ENCODE measurements around the gene MUC6.

Gene MUC6

GRCh38 chr11:1001617-1002405 is 34.7 kb downstream of the MUC6 start:
- no peak for DNase-seq

DNA sequence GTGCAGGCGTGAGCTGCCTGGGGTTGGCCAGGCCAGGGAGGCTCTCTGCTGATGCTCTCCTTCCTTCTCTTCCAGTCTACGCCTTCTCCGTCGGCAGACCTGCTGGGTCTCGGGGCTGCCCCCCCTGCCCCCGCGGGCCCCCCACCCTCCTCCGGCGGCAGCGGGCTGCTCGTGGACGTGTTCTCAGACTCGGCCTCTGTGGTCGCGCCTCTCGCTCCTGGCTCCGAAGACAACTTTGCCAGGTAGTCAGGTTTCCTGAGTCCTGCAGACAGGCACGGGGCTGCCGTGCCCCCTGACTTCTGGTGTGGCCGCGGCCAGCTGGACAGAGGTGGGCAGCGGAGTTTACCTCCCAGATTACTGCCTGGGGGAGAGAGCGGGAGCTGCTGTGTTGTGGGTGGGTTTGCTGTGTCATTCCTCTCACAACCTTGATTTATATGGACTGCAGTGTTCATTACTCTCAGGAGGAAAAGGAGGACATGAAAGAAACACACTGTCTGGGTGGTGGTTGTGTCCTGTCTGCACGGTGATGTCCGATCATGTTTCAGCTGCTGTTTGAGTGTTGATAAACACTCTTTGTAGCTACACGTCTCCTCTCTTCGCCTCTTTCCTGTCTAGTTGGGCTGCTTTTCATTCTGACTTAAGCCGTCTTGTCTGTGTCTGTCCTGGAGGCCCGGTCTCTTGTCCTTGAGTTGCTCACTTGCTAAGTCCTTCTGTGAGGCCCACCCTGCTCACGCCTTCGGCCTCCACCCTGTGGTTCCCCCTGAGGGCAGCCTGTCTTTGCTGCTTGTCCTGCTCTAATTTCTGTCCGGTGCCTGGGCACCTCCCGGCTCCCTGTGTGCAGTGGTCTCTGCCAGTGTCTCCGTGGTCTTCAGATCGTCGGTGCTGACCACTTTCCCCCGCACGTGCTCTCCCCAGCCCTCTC is 35.9 kb downstream of the MUC6 start:
- DNase-seq = no peak

DNA sequence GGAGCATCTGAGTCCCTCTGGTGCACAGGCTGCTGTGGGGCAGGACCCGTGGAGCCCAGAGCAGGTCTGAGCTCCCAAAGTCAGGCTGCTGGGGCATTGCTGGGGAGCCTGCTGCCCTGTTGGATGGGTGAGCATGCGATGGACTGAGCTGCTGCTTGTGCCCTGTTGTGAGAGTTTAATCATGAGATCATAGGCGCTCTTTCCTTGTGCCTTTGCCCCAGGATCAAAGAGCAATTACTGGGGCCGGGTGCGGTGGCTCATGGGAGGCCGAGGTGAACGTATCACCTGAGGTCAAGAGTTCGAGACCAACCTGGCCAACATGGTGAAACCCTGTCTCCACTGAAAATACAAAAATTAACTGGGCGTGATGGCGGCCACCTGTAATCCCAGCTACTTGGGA is 37.5 kb downstream of the MUC6 start:
- no peak for DNase-seq

- DNase-seq = no peak
Observed at GRCh38 chr11:997907-998306, 38.6 kb downstream of the MUC6 start.

DNA sequence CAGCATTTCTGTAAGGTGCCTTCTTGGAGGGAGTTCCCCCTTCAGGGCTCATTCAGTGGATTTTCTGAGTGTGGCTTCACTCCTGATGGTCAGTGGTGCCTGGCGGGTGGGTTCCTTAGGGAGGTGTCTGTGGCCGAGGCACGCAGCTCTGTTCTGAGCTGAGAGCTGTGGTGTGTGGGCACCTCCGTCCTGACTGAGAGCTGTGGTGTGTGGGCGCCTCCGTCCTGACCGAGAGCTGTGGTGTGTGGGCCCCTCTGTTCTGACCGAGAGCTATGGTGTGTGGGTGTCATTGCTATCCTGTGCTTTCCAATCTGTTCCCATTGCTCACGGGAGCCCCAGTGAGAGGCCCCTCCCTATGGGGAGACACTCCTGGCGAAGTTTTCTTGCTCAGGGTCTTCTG is 39.8 kb downstream of the MUC6 start:
- DNase-seq = no peak

- no peak for DNase-seq
Observed at GRCh38 chr11:995752-996420, 40.6 kb downstream of the MUC6 start.

GRCh38 chr11:995044-995751 is 41.3 kb downstream of the MUC6 start:
- DNase-seq = no peak

DNA sequence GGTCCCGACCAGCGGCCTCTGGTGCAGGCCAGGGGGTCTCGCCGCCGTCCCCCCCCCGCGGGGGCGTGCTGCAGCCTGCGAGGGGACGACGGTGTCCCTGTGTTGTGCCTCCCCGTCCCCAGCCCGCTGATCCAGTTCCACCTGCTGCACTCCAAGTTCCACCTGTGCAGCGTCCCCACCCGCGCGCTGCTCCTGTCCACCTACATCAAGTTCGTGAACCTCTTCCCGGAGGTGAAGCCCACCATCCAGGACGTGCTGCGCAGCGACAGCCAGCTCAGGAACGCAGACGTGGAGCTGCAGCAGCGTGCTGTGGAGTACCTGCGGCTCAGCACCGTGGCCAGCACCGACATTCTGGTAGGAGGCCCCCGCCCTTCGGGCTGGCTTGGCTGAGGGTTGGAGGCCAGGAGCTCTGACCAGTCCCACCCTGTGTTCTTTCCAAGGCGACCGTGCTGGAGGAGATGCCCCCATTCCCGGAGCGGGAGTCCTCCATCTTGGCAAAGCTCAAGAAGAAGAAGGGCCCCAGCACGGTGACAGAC is 42.8 kb downstream of the MUC6 start:
- DNase-seq = no peak

DNA sequence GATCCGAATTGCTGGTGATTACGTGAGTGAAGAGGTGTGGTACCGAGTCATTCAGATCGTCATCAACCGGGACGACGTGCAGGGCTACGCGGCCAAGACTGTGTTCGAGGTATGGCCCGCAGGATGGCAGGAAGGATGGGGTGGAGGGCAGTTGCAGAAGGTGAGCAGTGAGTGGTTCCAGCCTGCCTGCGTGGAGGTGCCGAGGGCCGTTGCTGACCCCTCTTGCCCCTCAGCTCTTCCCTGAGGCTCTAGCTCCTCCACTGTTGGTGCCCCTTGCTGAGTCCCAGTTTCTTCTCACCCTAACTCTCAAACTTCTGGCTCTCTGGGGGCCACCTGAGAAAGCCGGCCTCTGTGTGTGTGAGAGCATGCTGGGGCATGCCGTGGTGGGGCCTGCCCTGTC is 43.9 kb downstream of the MUC6 start:
- no peak for DNase-seq

DNA sequence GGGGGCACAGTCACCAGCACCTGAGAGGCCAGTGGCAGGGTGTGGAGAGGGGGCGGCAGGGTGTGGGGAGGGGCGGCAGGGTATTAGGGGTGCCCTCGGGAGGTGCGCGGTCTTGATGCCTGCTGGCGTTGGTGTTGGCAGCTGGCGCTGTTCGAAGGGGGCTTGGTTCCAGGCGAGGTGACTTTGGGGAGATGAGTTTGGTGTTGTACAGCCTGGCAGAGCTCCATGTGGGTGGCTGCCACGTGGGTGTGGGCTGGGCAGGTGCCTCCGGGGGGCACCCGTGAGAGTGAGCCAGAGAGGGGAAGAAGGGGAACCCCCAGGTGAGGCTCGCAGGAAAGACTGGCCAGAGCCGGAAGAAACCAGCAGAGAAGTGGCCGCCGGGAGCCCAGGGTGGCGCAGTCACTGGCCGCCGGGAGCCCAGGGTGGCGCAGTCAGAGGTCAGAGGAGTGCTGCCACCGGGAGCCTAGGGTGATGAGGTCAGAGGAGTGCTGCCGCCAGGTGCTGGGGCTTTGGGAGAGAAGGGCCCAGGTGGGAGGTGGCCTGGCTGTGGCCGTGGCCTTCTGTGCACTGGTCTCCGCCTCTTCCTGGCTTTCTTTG is 44.7 kb downstream of the MUC6 start:
- no peak for DNase-seq

GRCh38 chr11:991034-991433 is 45.5 kb downstream of the MUC6 start:
- no peak for DNase-seq

- DNase-seq = no peak
Observed at GRCh38 chr11:990101-990500, 46.4 kb downstream of the MUC6 start.

- DNase-seq = no peak
Observed at GRCh38 chr11:987671-988070, 48.8 kb downstream of the MUC6 start.

GRCh38 chr11:986952-987305 is 49.6 kb downstream of the MUC6 start:
- no peak for DNase-seq

DNA sequence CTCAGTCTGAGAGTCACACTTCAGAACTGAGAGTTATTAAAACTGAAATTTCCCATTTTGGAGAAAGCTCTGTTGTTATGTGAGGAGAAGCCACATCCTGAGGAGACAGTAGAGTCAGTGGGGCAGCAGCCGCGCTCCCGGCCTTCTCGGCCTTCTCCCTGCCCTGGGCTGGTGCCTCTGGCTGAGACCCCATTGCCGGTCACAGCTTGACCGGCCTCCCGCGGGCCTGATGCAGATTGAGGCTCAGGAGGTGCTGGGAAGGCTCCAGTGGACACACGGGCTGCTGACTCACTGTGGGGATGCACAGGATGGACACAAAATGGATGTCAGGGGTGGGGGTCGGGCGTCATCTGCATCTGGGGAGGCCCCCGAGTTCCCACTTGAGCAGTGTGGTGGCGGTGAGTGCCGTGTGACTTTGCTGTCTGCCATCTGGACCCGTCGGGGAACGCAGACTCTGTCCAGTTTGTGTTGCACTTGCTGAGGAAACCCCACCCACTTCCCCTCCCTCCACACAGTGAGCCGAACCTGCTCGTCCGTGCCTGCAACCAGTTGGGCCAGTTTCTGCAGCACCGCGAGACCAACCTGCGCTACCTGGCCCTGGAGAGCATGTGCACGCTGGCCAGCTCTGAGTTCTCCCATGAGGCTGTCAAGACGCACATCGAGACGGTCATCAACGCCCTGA is 50.1 kb downstream of the MUC6 start:
- no peak for DNase-seq

- DNase-seq = no peak
Observed at GRCh38 chr11:985848-986247, 50.7 kb downstream of the MUC6 start.

GRCh38 chr11:985406-985805 is 51.1 kb downstream of the MUC6 start:
- no peak for DNase-seq

- DNase-seq = no peak
Observed at GRCh38 chr11:984546-984945, 52.0 kb downstream of the MUC6 start.

- no peak for DNase-seq
Observed at GRCh38 chr11:981764-982163, 54.8 kb downstream of the MUC6 start.

- no peak for DNase-seq
Observed at GRCh38 chr11:980438-981357, 55.8 kb downstream of the MUC6 start.

- DNase-seq = no peak
Observed at GRCh38 chr11:978781-979180, 57.7 kb downstream of the MUC6 start.

Data from NCI-H146 (cell line).